HepG2 (cell line): ENCODE results near the gene GRM5. TPM values are rescaled to one million over a fixed set of nuclear protein-coding genes. Genes with fewer than 3 reads are reported as not detected.

Experiments used
- ATAC-seq: fragments of 200-7000 bp; cut with Tn5 transposase; 3 replicates; pipeline ENCODE4 v1.9.1; 2020; ENCODE audit warnings: mild to moderate bottlenecking, moderate library complexity
- BruUV-seq: library from RNA; stranded (reverse); fragments of 400-500 nt; replicated peaks from 2 replicates; lab custom pipeline; 2021; lab: Mats Ljungman, UMichigan
- CTCF ChIA-PET: fragments of 300-600 bp; formaldehyde crosslinking; extraction: SDS; loops from one replicate; lab custom pipeline; 2021; ENCODE audit warnings: low total read pairs, inconsistent platforms, low intra/inter-chr PET ratio; lab: Yijun Ruan, JAX
- POLR2A ChIA-PET: fragments of 350-600 bp; sonication (Branson Sonifier 250); formaldehyde crosslinking; loops from one replicate; lab custom pipeline; 2020; ENCODE audit warnings: antibody characterized with exemption, inconsistent platforms; lab: Yijun Ruan, JAX
- DNase-seq: peaks from one replicate; pipeline ENCODE4 v3.0.0-alpha.2; 2015; ENCODE audit warnings: low spot score
- FAIRE-seq: peaks from 3 replicates; lab custom pipeline; 2011; peaks lifted over from hg19 to GRCh38; lab: Jason Lieb, UNC
- H2AFZ ChIP-seq: one replicate; pipeline ENCODE4 v1.6.1; 2011; ENCODE audit warnings: low read length, inconsistent platforms
- H3K27ac ChIP-seq: fragments of 300-600 bp; 3 replicates; pipeline ENCODE4 v1.8.0; 2011; ENCODE audit warnings: mixed run types, mild to moderate bottlenecking, mixed read lengths, low read length, inconsistent platforms; ENCODE audit not compliant: insufficient read depth; ENCODE audit errors: extremely low read length
- H3K27me3 ChIP-seq, 2 experiments: fragments of 200-600 bp in 1 of 2; 2 replicates in 1 of 2; 3 replicates in 1 of 2; pipeline versions ENCODE4 v1.6.0 to v1.8.0; 2011; ENCODE audit warnings: low read length in 2 of 2, mild to moderate bottlenecking in 2 of 2, moderate library complexity in 2 of 2, inconsistent platforms in 1 of 2; ENCODE audit not compliant: insufficient read depth in 2 of 2, control insufficient read depth in 1 of 2
- H3K36me3 ChIP-seq, 2 experiments: fragments of 200-600 bp in 1 of 2; replicated peaks in 1 of 2; 2 replicates in 1 of 2; 3 replicates in 1 of 2; pipeline versions ENCODE4 v1.5.1 to v1.8.0; 2011; ENCODE audit warnings: low read length in 2 of 2, inconsistent platforms in 1 of 2; ENCODE audit not compliant: insufficient read depth in 2 of 2, control insufficient read depth in 1 of 2
- H3K4me1 ChIP-seq: 2 replicates; pipeline ENCODE4 v1.5.1; 2012; ENCODE audit warnings: low read length, inconsistent platforms; ENCODE audit not compliant: insufficient read depth
- H3K4me2 ChIP-seq: 2 replicates; pipeline ENCODE4 v1.6.0; 2011; ENCODE audit warnings: low read depth, low read length, inconsistent platforms
- H3K4me3 ChIP-seq, 3 experiments: fragments of 200-600 bp in 1 of 3; sonication (generic), shearing (Covaris generic) in 1 of 3; replicated peaks in 1 of 3; 2 replicates each; pipeline ENCODE4 v1.5.1; 2011 to 2016; ENCODE audit warnings: low read length in 3 of 3, inconsistent platforms in 2 of 3, low read depth in 2 of 3, mild to moderate bottlenecking in 2 of 3, control low read depth in 1 of 3, mixed read lengths in 1 of 3; ENCODE audit not compliant: insufficient read depth in 1 of 3
- H3K79me2 ChIP-seq: one replicate; pipeline ENCODE4 v1.6.1; 2011; ENCODE audit warnings: low read length, inconsistent platforms; ENCODE audit not compliant: insufficient read depth
- H3K9ac ChIP-seq: 2 replicates; pipeline ENCODE4 v1.6.0; 2011; ENCODE audit warnings: mild to moderate bottlenecking, low read depth, low read length, inconsistent platforms; ENCODE audit not compliant: insufficient read depth
- H3K9me3 ChIP-seq: 2 replicates; pipeline ENCODE4 v1.5.1; 2012; ENCODE audit warnings: mild to moderate bottlenecking, low read length
- H4K20me1 ChIP-seq: 2 replicates; pipeline ENCODE4 v1.6.0; 2011; ENCODE audit warnings: inconsistent platforms, mild to moderate bottlenecking, low read length, moderate library complexity; ENCODE audit not compliant: insufficient read depth
- ATF1 ChIP-seq: IDR thresholded peaks from 2 replicates; pipeline ENCODE4 v1.6.1; 2016; ENCODE audit warnings: mild to moderate bottlenecking, control low read depth
- E2F1 ChIP-seq: sonication (generic); formaldehyde crosslinking; IDR thresholded peaks from 2 replicates; pipeline ENCODE4 v1.5.0; 2020; ENCODE audit warnings: missing genetic modification reagents
- E2F2 ChIP-seq: sonication (generic); formaldehyde crosslinking; IDR thresholded peaks from 2 replicates; pipeline ENCODE4 v1.4.0; 2020; ENCODE audit warnings: missing genetic modification reagents, borderline replicate concordance
- EP300 ChIP-seq, 3 experiments: sonication (generic) in 1 of 3; formaldehyde crosslinking in 1 of 3; IDR thresholded peaks; 2 replicates each; pipeline versions ENCODE4 v1.5.1 to v1.6.1; 2011 to 2020; ENCODE audit warnings: low read depth in 2 of 3, low read length in 2 of 3, borderline replicate concordance in 1 of 3, improper control_type of control experiment in 1 of 3, mild to moderate bottlenecking in 1 of 3, missing genetic modification reagents in 1 of 3, moderate library complexity in 1 of 3
- FOXK1 ChIP-seq: sonication (generic); formaldehyde crosslinking; IDR thresholded peaks from 2 replicates; pipeline ENCODE4 v1.4.0; 2020; ENCODE audit warnings: low read depth, missing genetic modification reagents, borderline replicate concordance
- HDAC6 ChIP-seq: fragments of 200-600 bp; sonication (generic); IDR thresholded peaks from 2 replicates; pipeline ENCODE4 v1.7.0; 2017; ENCODE audit warnings: mild to moderate bottlenecking, antibody characterized with exemption, low read length, low read depth
- HOXA9 ChIP-seq: sonication (generic); formaldehyde crosslinking; IDR thresholded peaks from 2 replicates; pipeline ENCODE4 v1.8.1; 2022; ENCODE audit warnings: missing genetic modification reagents, mild to moderate bottlenecking, moderate library complexity, borderline replicate concordance
- KLF16 ChIP-seq, 2 experiments: sonication (generic) in 1 of 2; formaldehyde crosslinking in 1 of 2; IDR thresholded peaks; 2 replicates each; pipeline versions ENCODE4 v1.6.1 to v1.8.0; 2016 to 2023; ENCODE audit warnings: missing genetic modification reagents in 2 of 2, missing compliant biosample characterization in 1 of 2
- MAFG ChIP-seq: sonication (generic); formaldehyde crosslinking; IDR thresholded peaks from 2 replicates; pipeline ENCODE4 v1.5.1; 2020; ENCODE audit warnings: mild to moderate bottlenecking, missing genetic modification reagents
- NFE2 ChIP-seq: sonication (generic); formaldehyde crosslinking; IDR thresholded peaks from 2 replicates; pipeline ENCODE4 v1.4.0; 2020; ENCODE audit warnings: missing genetic modification reagents
- PCBP2 ChIP-seq: fragments of 200-400 bp; formaldehyde crosslinking; optimal IDR thresholded peaks from 2 replicates; pipeline ENCODE3; 2018; ENCODE audit warnings: low read length, low read depth; ENCODE audit not compliant: poor library complexity, severe bottlenecking
- RARA ChIP-seq: IDR thresholded peaks from 2 replicates; pipeline ENCODE4 v1.6.1; 2016; ENCODE audit warnings: missing genetic modification reagents, missing compliant biosample characterization
- REXO4 ChIP-seq: sonication (generic); formaldehyde crosslinking; IDR thresholded peaks from 2 replicates; pipeline ENCODE4 v1.8.0; 2022; ENCODE audit warnings: missing genetic modification reagents, mild to moderate bottlenecking, borderline replicate concordance
- RFXANK ChIP-seq: IDR thresholded peaks from 2 replicates; pipeline ENCODE4 v1.6.1; 2016
- SETDB1 ChIP-seq: sonication (generic); formaldehyde crosslinking; IDR thresholded peaks from 2 replicates; pipeline ENCODE4 v1.5.1; 2020; ENCODE audit warnings: missing genetic modification reagents, mild to moderate bottlenecking, borderline replicate concordance
- TARDBP ChIP-seq: sonication (generic); formaldehyde crosslinking; IDR thresholded peaks from 2 replicates; pipeline ENCODE4 v1.8.0; 2022; ENCODE audit warnings: mild to moderate bottlenecking, missing genetic modification reagents
- ZMYM4 ChIP-seq: sonication (generic); formaldehyde crosslinking; IDR thresholded peaks from 2 replicates; pipeline ENCODE4 v1.8.1; 2023; ENCODE audit warnings: mild to moderate bottlenecking, missing genetic modification reagents
- ZNF446 ChIP-seq: sonication (generic); formaldehyde crosslinking; IDR thresholded peaks from 2 replicates; pipeline ENCODE4 v1.5.0; 2020; ENCODE audit warnings: mild to moderate bottlenecking, missing genetic modification reagents
- ZNF468 ChIP-seq: sonication (generic); formaldehyde crosslinking; IDR thresholded peaks from 2 replicates; pipeline ENCODE4 v1.8.0; 2022; ENCODE audit warnings: mild to moderate bottlenecking, moderate library complexity, missing genetic modification reagents
- ZNF563 ChIP-seq: sonication (generic); formaldehyde crosslinking; IDR thresholded peaks from 2 replicates; pipeline ENCODE4 v1.8.0; 2022; ENCODE audit warnings: mild to moderate bottlenecking, moderate library complexity, missing genetic modification reagents
- in situ Hi-C: cut with HindIII; loops from 2 replicates; pipeline ENCODE4 v1.10.0; 2017; ENCODE audit warnings: low pct_unique_long_range_greater_than_20kb; ENCODE audit not compliant: extremely low pct_ligation_motif_present
- intact Hi-C: fragments of 100-400 bp; cut with micrococcal nuclease; formaldehyde crosslinking; loops from one replicate; pipeline ENCODE4 v1.10.0; 2022; ENCODE audit not compliant: unreplicated experiment
- polyA plus RNA-seq, 8 experiments: library from polyadenylated mRNA; depleted of rRNA in 3 of 8; stranded (reverse) in 7 of 8; unstranded in 1 of 8; fragments of >200 nt; fragmentation: Illumina TruSeq in 4 of 8; extraction: Trizol in 4 of 8; gene quantifications; 2 replicates each; pipeline versions ENCODE4 v1.2.1 to v1.2.3, GENCODE V29; 2011 to 2016; ENCODE audit warnings: low read depth in 4 of 8, missing spikeins in 1 of 8, mixed read lengths in 1 of 8; ENCODE audit not compliant: insufficient read depth in 1 of 8
- total RNA-seq, 5 experiments: library from RNA; depleted of rRNA; stranded (reverse); fragments of >200 nt; fragmentation: Illumina TruSeq; extraction: Trizol; gene quantifications; 2 replicates each; pipeline ENCODE4 v1.2.3, GENCODE V29; 2016; ENCODE audit warnings: low read depth in 1 of 5

Gene GRM5
- total and polyA plus RNA-seq, 2 of the 13 experiments (the other 11 are each of a cell fraction or from before 2014, with no cell fraction given) = not detected

- intact Hi-C loops = no loop called here
- CTCF ChIA-PET = no interaction called here
- no TSS peak for BruUV-seq
- no peak overlapping the region for H3K27ac ChIP-seq
- H3K4me2 ChIP-seq = no peak overlapping the region
- H2AFZ ChIP-seq = no peak overlapping the region
- H3K9me3 ChIP-seq = no peaks in the 10 kb centered on the region
- no peaks in the 10 kb centered on the region for H3K27me3 ChIP-seq
- no peaks in the 10 kb centered on the region for H4K20me1 ChIP-seq
- DNase-seq (no peak), FAIRE-seq (no peak), ATAC-seq (no peak)
- in situ Hi-C loops = no loop called here
- TF ChIP-seq EP300 (IDR thresholded peaks at IDR 0.05; ENCODE audit: low read depth in 2 of 2, low read length in 2 of 2) (no peak), EP300 (CRISPR knock-in tag; IDR thresholded peaks at IDR 0.05; ENCODE audit: borderline replicate concordance) (no peak), ZNF468 (no peak), KLF16 (CRISPR knock-in tag; IDR thresholded peaks at IDR 0.05) (no peak), FOXK1 (CRISPR knock-in tag) (no peak), RARA (no peak), ZNF563 (CRISPR knock-in tag) (no peak)
- POLR2A ChIA-PET = no interaction called here
- no peaks in the 10 kb centered on the region for H3K79me2 ChIP-seq
- no peaks in the 10 kb centered on the region for H3K36me3 ChIP-seq
- no peak overlapping the region for H3K4me3 ChIP-seq
- no peaks in the 10 kb centered on the region for H3K4me1 ChIP-seq
- no peak overlapping the region for H3K9ac ChIP-seq
Observed at GRCh38 chr11:88521399-88521798, 544.4 kb downstream of the GRM5 start.

- no peaks in the 10 kb centered on the region for H3K79me2 ChIP-seq
- no peak overlapping the region for H2AFZ ChIP-seq
- CTCF ChIA-PET = no interaction called here
- no peak for ATAC-seq
- no peaks in the 10 kb centered on the region for H3K27me3 ChIP-seq
- H3K4me2 ChIP-seq = no peak overlapping the region
- no TSS peak for BruUV-seq
- in situ Hi-C loops = no loop called here
- H3K4me3 ChIP-seq = no peak overlapping the region
- H3K27ac ChIP-seq = no peak overlapping the region
- no peaks in the 10 kb centered on the region for H4K20me1 ChIP-seq
- no peak for TF ChIP-seq MAFG
- TF ChIP-seq TARDBP (CRISPR knock-in tag) = no peak
- TF ChIP-seq RFXANK (CRISPR knock-in tag) = no peak
- TF ChIP-seq HOXA9 (CRISPR knock-in tag) = no peak
- no peak for TF ChIP-seq HDAC6
- TF ChIP-seq E2F1 (CRISPR knock-in tag) = no peak
- no peak for TF ChIP-seq E2F2 (CRISPR knock-in tag)
- TF ChIP-seq NFE2 (CRISPR knock-in tag) = no peak
- TF ChIP-seq ZMYM4 (CRISPR knock-in tag) = no peak
- TF ChIP-seq ZNF446 (CRISPR knock-in tag) = no peak
- no peak for TF ChIP-seq ATF1 (CRISPR knock-in tag)
- TF ChIP-seq PCBP2 = no peak
- no peak for TF ChIP-seq REXO4 (CRISPR knock-in tag)
- TF ChIP-seq SETDB1 (CRISPR knock-in tag) = no peak
- TF ChIP-seq, all 625 proteins: peak for 0
- FAIRE-seq (no peak), DNase-seq (no peak)
- Histone ChIP-seq H3K4me1 (no peaks in the 10 kb centered on the region), H3K9ac (no peak overlapping the region), H3K36me3 (no peaks in the 10 kb centered on the region), H3K9me3 (no peaks in the 10 kb centered on the region)
- POLR2A ChIA-PET = no interaction called here
- intact Hi-C loops = no loop called here
Observed at GRCh38 chr11:88520391-88520790, 545.4 kb downstream of the GRM5 start.
